ENCODE results near the gene ZNF611.

ZNF611 gene

DNA sequence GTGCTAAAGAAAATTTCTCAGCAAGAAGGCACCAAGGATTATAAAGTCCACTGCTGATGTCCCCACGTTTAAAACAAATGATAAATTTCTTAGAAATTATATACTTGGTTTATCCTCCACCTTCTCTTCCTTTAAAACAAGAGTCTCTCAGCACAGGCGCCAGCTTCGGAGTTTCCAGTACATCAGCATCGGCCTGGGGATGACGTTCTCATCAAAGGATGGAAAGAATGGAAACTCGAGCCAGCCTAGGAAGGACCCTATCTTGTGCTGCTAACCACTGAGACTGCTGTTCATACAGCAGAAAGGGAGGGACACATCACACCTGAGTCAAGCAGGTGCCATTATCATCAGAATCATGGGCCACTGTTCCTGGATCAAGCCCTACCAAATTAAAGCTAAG is 66.9 kb downstream of the ZNF611 start:
- H3K18ac ChIP-seq (ENCODE audit: low read length): no peak overlapping the region
- no peaks in the 10 kb centered on the region for H3K9me3 ChIP-seq (ENCODE audit: insufficient read depth, low read depth, low read length)
- H3K27ac ChIP-seq (ENCODE audit: low read depth, low read length): no peak overlapping the region
- no peak overlapping the region for H4K8ac ChIP-seq (ENCODE audit: low read depth, low read length)
- no peak overlapping the region for H3K4me2 ChIP-seq (ENCODE audit: low read length)
- H3K4me3 ChIP-seq (ENCODE audit: low read depth, low read length): no peak overlapping the region
- H3K79me1 ChIP-seq (ENCODE audit: low read length): no peaks in the 10 kb centered on the region
- no peak overlapping the region for H3K23ac ChIP-seq (ENCODE audit: low read length)
- H3K9ac ChIP-seq (ENCODE audit: low read length): no peak overlapping the region
- peak overlapping the region; percentile 3 for H3K4ac ChIP-seq (ENCODE audit: low read depth, low read length)
- DNase-seq: peak; percentile 56 to 69
- H4K91ac ChIP-seq (ENCODE audit: low read depth, low read length): no peak overlapping the region
- no CpG with 5 or more reads among the region's 6 CpGs for WGBS (ENCODE audit: extremely low coverage, insufficient coverage, insufficient read length)
- H2BK12ac ChIP-seq (ENCODE audit: low read length): no peak overlapping the region
- no peak overlapping the region for H4K12ac ChIP-seq (ENCODE audit: low read depth, low read length)
- H2BK5ac ChIP-seq (ENCODE audit: low read depth, low read length, poor library complexity): no peak overlapping the region
- no peak overlapping the region for H3K14ac ChIP-seq (ENCODE audit: low read length)
- H3K79me2 ChIP-seq (ENCODE audit: control insufficient read depth, insufficient read depth, low read length, poor library complexity): peaks cover 14% of the 10 kb centered on the region
- H2BK120ac ChIP-seq (ENCODE audit: insufficient read depth, low read length, poor library complexity): no peak overlapping the region
- no peak overlapping the region for H2AK5ac ChIP-seq (ENCODE audit: low read length)
- H2AFZ ChIP-seq (ENCODE audit: insufficient read depth, low read length, poor library complexity): no peak overlapping the region
- H3K27me3 ChIP-seq (ENCODE audit: insufficient read depth, low read length): no peaks in the 10 kb centered on the region
- H3K4me1 ChIP-seq (ENCODE audit: control insufficient read depth in 1 of 2, insufficient read depth in 2 of 2, low read length in 2 of 2): peaks cover 12% of the 10 kb centered on the region in 2 experiments
- H3K36me3 ChIP-seq (ENCODE audit: control insufficient read depth in 1 of 2, insufficient read depth in 2 of 2, low read length in 2 of 2): peaks cover 21 to 25% of the 10 kb centered on the region in 2 experiments

- H3K79me2 ChIP-seq (ENCODE audit: control insufficient read depth, insufficient read depth, low read length, poor library complexity): peaks cover 14% of the 10 kb centered on the region
- H3K23ac ChIP-seq (ENCODE audit: low read length): no peak overlapping the region
- no peaks in the 10 kb centered on the region for H3K9me3 ChIP-seq (ENCODE audit: insufficient read depth, low read depth, low read length)
- H3K79me1 ChIP-seq (ENCODE audit: low read length): peaks cover 3% of the 10 kb centered on the region
- no peak overlapping the region for H4K91ac ChIP-seq (ENCODE audit: low read depth, low read length)
- no peak overlapping the region for H4K12ac ChIP-seq (ENCODE audit: low read depth, low read length)
- H3K4me1 ChIP-seq (ENCODE audit: control insufficient read depth in 1 of 2, insufficient read depth in 2 of 2, low read length in 2 of 2): peaks cover 19 to 24% of the 10 kb centered on the region in 2 experiments
- H2AK5ac ChIP-seq (ENCODE audit: low read length): no peak overlapping the region
- H3K4me2 ChIP-seq (ENCODE audit: low read length): no peak overlapping the region
- no peak overlapping the region for H3K18ac ChIP-seq (ENCODE audit: low read length)
- no peak overlapping the region for H3K4me3 ChIP-seq (ENCODE audit: low read depth, low read length)
- H3K9ac ChIP-seq (ENCODE audit: low read length): no peak overlapping the region
- H2BK5ac ChIP-seq (ENCODE audit: low read depth, low read length, poor library complexity): no peak overlapping the region
- no peak overlapping the region for H3K27ac ChIP-seq (ENCODE audit: low read depth, low read length)
- H4K8ac ChIP-seq (ENCODE audit: low read depth, low read length): no peak overlapping the region
- H3K4ac ChIP-seq (ENCODE audit: low read depth, low read length): peak overlapping the region; percentile 32
- no peak overlapping the region for H2BK120ac ChIP-seq (ENCODE audit: insufficient read depth, low read length, poor library complexity)
- peaks cover 26 to 32% of the 10 kb centered on the region in 2 experiments for H3K36me3 ChIP-seq (ENCODE audit: control insufficient read depth in 1 of 2, insufficient read depth in 2 of 2, low read length in 2 of 2)
- no peak overlapping the region for H3K14ac ChIP-seq (ENCODE audit: low read length)
- no peaks in the 10 kb centered on the region for H3K27me3 ChIP-seq (ENCODE audit: insufficient read depth, low read length)
- no peak overlapping the region for H2BK12ac ChIP-seq (ENCODE audit: low read length)
- no peak overlapping the region for H2AFZ ChIP-seq (ENCODE audit: insufficient read depth, low read length, poor library complexity)
- DNase-seq: no peak
These were observed 68.3 kb downstream of the ZNF611 start for GRCh38 chr19:52666506-52666905.

DNA sequence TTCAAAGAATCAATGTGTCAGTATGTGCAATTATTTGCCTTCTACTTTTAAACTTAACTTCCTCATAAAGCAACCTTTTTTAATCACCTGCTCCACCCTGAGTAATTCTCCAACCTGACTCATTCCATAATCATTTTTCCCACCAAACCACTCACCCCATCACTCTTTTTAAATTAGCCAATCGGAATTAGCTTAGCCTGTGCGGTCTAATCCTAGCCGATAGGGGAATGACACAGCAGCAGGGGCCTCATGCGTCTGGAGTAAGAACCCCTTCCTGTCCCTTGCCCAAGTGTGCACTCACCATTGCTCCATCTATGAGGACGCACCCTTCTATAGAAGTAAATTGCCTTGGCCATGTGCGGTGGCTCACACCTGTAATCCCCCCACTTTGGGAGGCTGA is 69.3 kb downstream of the ZNF611 start:
- H3K79me1 ChIP-seq (ENCODE audit: low read length): peaks cover 9% of the 10 kb centered on the region
- H3K23ac ChIP-seq (ENCODE audit: low read length): no peak overlapping the region
- no peak overlapping the region for H2BK5ac ChIP-seq (ENCODE audit: low read depth, low read length, poor library complexity)
- no peak overlapping the region for H2AK5ac ChIP-seq (ENCODE audit: low read length)
- H3K9ac ChIP-seq (ENCODE audit: low read length): no peak overlapping the region
- H3K36me3 ChIP-seq (ENCODE audit: control insufficient read depth in 1 of 2, insufficient read depth in 2 of 2, low read length in 2 of 2): peaks cover 27 to 38% of the 10 kb centered on the region in 2 experiments
- H4K8ac ChIP-seq (ENCODE audit: low read depth, low read length): no peak overlapping the region
- H3K27ac ChIP-seq (ENCODE audit: low read depth, low read length): no peak overlapping the region
- H4K91ac ChIP-seq (ENCODE audit: low read depth, low read length): no peak overlapping the region
- H3K4ac ChIP-seq (ENCODE audit: low read depth, low read length): peak overlapping the region; percentile 53
- no peak overlapping the region for H2BK12ac ChIP-seq (ENCODE audit: low read length)
- 100% methylated on average over 1 of the region's 6 CpGs for WGBS (ENCODE audit: extremely low coverage, insufficient coverage, insufficient read length)
- peaks cover 11% of the 10 kb centered on the region for H3K79me2 ChIP-seq (ENCODE audit: control insufficient read depth, insufficient read depth, low read length, poor library complexity)
- no peak overlapping the region for H2BK120ac ChIP-seq (ENCODE audit: insufficient read depth, low read length, poor library complexity)
- H3K9me3 ChIP-seq (ENCODE audit: insufficient read depth, low read depth, low read length): no peaks in the 10 kb centered on the region
- H3K14ac ChIP-seq (ENCODE audit: low read length): no peak overlapping the region
- peaks cover 21 to 29% of the 10 kb centered on the region in 2 experiments for H3K4me1 ChIP-seq (ENCODE audit: control insufficient read depth in 1 of 2, insufficient read depth in 2 of 2, low read length in 2 of 2)
- peak overlapping the region; percentile 37 for H3K18ac ChIP-seq (ENCODE audit: low read length)
- no peak overlapping the region for H3K4me2 ChIP-seq (ENCODE audit: low read length)
- no peak overlapping the region for H3K4me3 ChIP-seq (ENCODE audit: low read depth, low read length)
- H4K12ac ChIP-seq (ENCODE audit: low read depth, low read length): no peak overlapping the region
- no peak overlapping the region for H2AFZ ChIP-seq (ENCODE audit: insufficient read depth, low read length, poor library complexity)
- H3K27me3 ChIP-seq (ENCODE audit: insufficient read depth, low read length): no peaks in the 10 kb centered on the region
- peak in 1 of 2 donors; percentile 41 for DNase-seq

- Histone ChIP-seq H3K9ac (ENCODE audit: low read length) (no peak overlapping the region), H2BK12ac (ENCODE audit: low read length) (no peak overlapping the region), H3K27ac (ENCODE audit: low read depth, low read length) (no peak overlapping the region), H3K4ac (ENCODE audit: low read depth, low read length) (peak overlapping the region; percentile 41), H4K91ac (ENCODE audit: low read depth, low read length) (no peak overlapping the region), H3K14ac (ENCODE audit: low read length) (no peak overlapping the region), H3K4me1 (ENCODE audit: control insufficient read depth in 1 of 2, insufficient read depth in 2 of 2, low read length in 2 of 2) (peaks cover 21 to 29% of the 10 kb centered on the region in 2 experiments), H3K79me1 (ENCODE audit: low read length) (peaks cover 9% of the 10 kb centered on the region), H3K18ac (ENCODE audit: low read length) (no peak overlapping the region), H3K9me3 (ENCODE audit: insufficient read depth, low read depth, low read length) (no peaks in the 10 kb centered on the region), H4K8ac (ENCODE audit: low read depth, low read length) (no peak overlapping the region), H4K12ac (ENCODE audit: low read depth, low read length) (no peak overlapping the region), H3K4me2 (ENCODE audit: low read length) (no peak overlapping the region), H3K4me3 (ENCODE audit: low read depth, low read length) (no peak overlapping the region), H2BK5ac (ENCODE audit: low read depth, low read length, poor library complexity) (no peak overlapping the region), H3K36me3 (ENCODE audit: control insufficient read depth in 1 of 2, insufficient read depth in 2 of 2, low read length in 2 of 2) (peaks cover 27 to 41% of the 10 kb centered on the region in 2 experiments), H2AK5ac (ENCODE audit: low read length) (no peak overlapping the region), H3K23ac (ENCODE audit: low read length) (no peak overlapping the region), H2BK120ac (ENCODE audit: insufficient read depth, low read length, poor library complexity) (no peak overlapping the region), H3K79me2 (ENCODE audit: control insufficient read depth, insufficient read depth, low read length, poor library complexity) (peaks cover 11% of the 10 kb centered on the region), H2AFZ (ENCODE audit: insufficient read depth, low read length, poor library complexity) (no peak overlapping the region), H3K27me3 (ENCODE audit: insufficient read depth, low read length) (no peaks in the 10 kb centered on the region)
- DNase-seq: no peak
- WGBS (ENCODE audit: extremely low coverage, insufficient coverage, insufficient read length): no CpG with 5 or more reads among the region's 4 CpGs
These were observed 69.8 kb downstream of the ZNF611 start for GRCh38 chr19:52665027-52665426.

All from trophoblast cell (in vitro differentiated cells and primary cell).